H9 (cell line): Measurements from ENCODE around the gene LRRC23. TPM values are rescaled to one million over a fixed set of nuclear protein-coding genes. Genes with fewer than 3 reads are reported as not detected.

Experiments
- DNase-seq: peaks from one replicate; pipeline ENCODE4 v3.0.0-alpha.2; 2017
- H2AFZ ChIP-seq: one replicate; pipeline ENCODE4 v1.6.1; 2013; ENCODE audit warnings: mild to moderate bottlenecking, low read length, control low read depth, moderate library complexity
- H2AK5ac ChIP-seq: 2 replicates; pipeline ENCODE4 v1.6.1; 2013; ENCODE audit warnings: low read length, control low read depth, mixed read lengths; ENCODE audit not compliant: insufficient read length
- H2BK120ac ChIP-seq: one replicate; pipeline ENCODE4 v1.6.1; 2013; ENCODE audit warnings: low read depth, mild to moderate bottlenecking, low read length, control low read depth, inconsistent platforms; ENCODE audit not compliant: poor library complexity, severe bottlenecking
- H2BK12ac ChIP-seq: 2 replicates; pipeline ENCODE4 v1.6.1; 2013; ENCODE audit warnings: low read length, control low read depth, mixed read lengths, low read depth; ENCODE audit not compliant: insufficient read length
- H2BK15ac ChIP-seq: 2 replicates; pipeline ENCODE4 v1.6.1; 2013; ENCODE audit warnings: low read depth, low read length, control low read depth
- H2BK20ac ChIP-seq: one replicate; pipeline ENCODE4 v1.6.1; 2013; ENCODE audit warnings: low read depth, mild to moderate bottlenecking, low read length, control low read depth, inconsistent platforms; ENCODE audit not compliant: poor library complexity, severe bottlenecking
- H2BK5ac ChIP-seq: 2 replicates; pipeline ENCODE4 v1.6.1; 2013; ENCODE audit warnings: low read length, control low read depth, mixed read lengths; ENCODE audit not compliant: insufficient read length
- H3K14ac ChIP-seq: 2 replicates; pipeline ENCODE4 v1.6.1; 2013; ENCODE audit warnings: low read length, control low read depth; ENCODE audit not compliant: insufficient read depth
- H3K18ac ChIP-seq: 2 replicates; pipeline ENCODE4 v1.6.1; 2013; ENCODE audit warnings: low read depth, mild to moderate bottlenecking, mixed read lengths, low read length, control low read depth; ENCODE audit not compliant: insufficient read length
- H3K23ac ChIP-seq: 2 replicates; pipeline ENCODE4 v1.6.1; 2013; ENCODE audit warnings: low read length, control low read depth, mixed read lengths, low read depth; ENCODE audit not compliant: insufficient read length
- H3K23me2 ChIP-seq: 2 replicates; pipeline ENCODE4 v1.6.1; 2013; ENCODE audit warnings: low read depth, mild to moderate bottlenecking, mixed read lengths, low read length, control low read depth; ENCODE audit not compliant: insufficient read length, poor library complexity, severe bottlenecking
- H3K27ac ChIP-seq: 2 replicates; pipeline ENCODE4 v1.5.1; 2013; ENCODE audit warnings: low read length, control low read depth, mixed read lengths, low read depth; ENCODE audit not compliant: insufficient read length
- H3K27me3 ChIP-seq: 2 replicates; pipeline ENCODE4 v1.6.1; 2013; ENCODE audit warnings: low read length, control low read depth, inconsistent platforms; ENCODE audit not compliant: insufficient read depth
- H3K4ac ChIP-seq: 2 replicates; pipeline ENCODE4 v1.6.1; 2013; ENCODE audit warnings: low read depth, mild to moderate bottlenecking, control low read depth, inconsistent platforms, low read length, moderate library complexity
- H3K4me1 ChIP-seq: 2 replicates; pipeline ENCODE4 v1.6.1; 2013; ENCODE audit warnings: low read length, control low read depth, inconsistent platforms; ENCODE audit not compliant: insufficient read depth
- H3K4me2 ChIP-seq: 2 replicates; pipeline ENCODE4 v1.6.1; 2013; ENCODE audit warnings: low read length, control low read depth, mixed read lengths; ENCODE audit not compliant: insufficient read length, insufficient read depth
- H3K56ac ChIP-seq: 2 replicates; pipeline ENCODE4 v1.6.1; 2013; ENCODE audit warnings: low read depth, mild to moderate bottlenecking, mixed read lengths, low read length, control low read depth; ENCODE audit not compliant: insufficient read length
- H3K79me1 ChIP-seq: 2 replicates; pipeline ENCODE4 v1.6.1; 2013; ENCODE audit warnings: low read depth, mild to moderate bottlenecking, moderate library complexity, low read length, control low read depth, inconsistent platforms; ENCODE audit not compliant: insufficient read depth, poor library complexity, severe bottlenecking
- H3K79me2 ChIP-seq: 2 replicates; pipeline ENCODE4 v1.6.1; 2013; ENCODE audit warnings: low read length, control low read depth, inconsistent platforms; ENCODE audit not compliant: insufficient read depth
- H3K9ac ChIP-seq: 2 replicates; pipeline ENCODE4 v1.6.1; 2013; ENCODE audit warnings: low read length, control low read depth, mixed read lengths; ENCODE audit not compliant: insufficient read length; ENCODE audit errors: extremely low read depth
- H3K9me3 ChIP-seq: one replicate; pipeline ENCODE4 v1.6.1; 2013; ENCODE audit warnings: low read depth, low read length, inconsistent platforms; ENCODE audit not compliant: control insufficient read depth
- H3T11ph ChIP-seq: one replicate; pipeline ENCODE4 v1.6.1; 2013; ENCODE audit warnings: mild to moderate bottlenecking, low read length, control low read depth, inconsistent platforms
- H4K20me1 ChIP-seq: one replicate; pipeline ENCODE4 v1.6.1; 2013; ENCODE audit not compliant: control insufficient read depth, insufficient read length, insufficient read depth
- H4K5ac ChIP-seq: 2 replicates; pipeline ENCODE4 v1.6.1; 2013; ENCODE audit warnings: low read depth, mild to moderate bottlenecking, mixed read lengths, low read length, control low read depth; ENCODE audit not compliant: insufficient read length
- H4K8ac ChIP-seq: replicated peaks from 2 replicates; pipeline ENCODE4 v1.6.1; 2013; ENCODE audit warnings: low read length, control low read depth, mixed read lengths, low read depth; ENCODE audit not compliant: insufficient read length
- H4K91ac ChIP-seq: 2 replicates; pipeline ENCODE4 v1.6.1; 2013; ENCODE audit warnings: low read depth, mild to moderate bottlenecking, moderate library complexity, mixed read lengths, low read length, control low read depth; ENCODE audit not compliant: insufficient read length
- H3K27ac Mint-ChIP-seq, 3 experiments: 2 replicates in 2 of 3; 3 replicates in 1 of 3; pipeline ENCODE4 v1.8.0; 2020 to 2021; ENCODE audit warnings: mixed read lengths in 3 of 3, mild to moderate bottlenecking in 1 of 3, moderate library complexity in 1 of 3
- H3K27me3 Mint-ChIP-seq: 2 replicates; pipeline ENCODE4 v1.8.0; 2021; ENCODE audit warnings: low read depth, mild to moderate bottlenecking, moderate library complexity, mixed read lengths
- H3K36me3 Mint-ChIP-seq, 3 experiments: 2 replicates in 2 of 3; 3 replicates in 1 of 3; pipeline ENCODE4 v1.8.0; 2020 to 2021; ENCODE audit warnings: low read depth in 3 of 3, mixed read lengths in 3 of 3; ENCODE audit not compliant: insufficient read depth in 1 of 3
- H3K4me1 Mint-ChIP-seq, 2 experiments: 2 replicates each; pipeline ENCODE4 v1.8.0; 2020; ENCODE audit warnings: mixed read lengths in 2 of 2
- H3K4me3 Mint-ChIP-seq, 2 experiments: 2 replicates in 1 of 2; 3 replicates in 1 of 2; pipeline ENCODE4 v1.8.0; 2020 to 2021; ENCODE audit warnings: mild to moderate bottlenecking in 2 of 2, mixed read lengths in 2 of 2, moderate library complexity in 1 of 2
- H3K9me3 Mint-ChIP-seq, 2 experiments: 2 replicates in 1 of 2; 3 replicates in 1 of 2; pipeline ENCODE4 v1.8.0; 2020; ENCODE audit warnings: mild to moderate bottlenecking in 2 of 2, mixed read lengths in 2 of 2, moderate library complexity in 1 of 2
- WGBS: extraction: QIAGEN DNeasy Blood & Tissue Kit; methylation state at CpG from one replicate; pipeline ENCODE4 v1.1.7; 2013; ENCODE audit warnings: missing lambda C conversion rate, low lambda C conversion rate, mixed read lengths; ENCODE audit not compliant: insufficient read length; ENCODE audit errors: extremely low coverage; 5-methylcytosine and 5-hydroxymethylcytosine counted together
- total RNA-seq: library from RNA; stranded (reverse); gene quantifications from 2 replicates; pipeline ENCODE4 v1.2.1, GENCODE V29; 2021
- TF ChIP-seq, protein P1 (sequence below): fragments of 200-600 bp; sonication (generic); conservative IDR thresholded peaks from 3 replicates; pipeline ENCODE4 v1.8.0; 2021; ENCODE audit warnings: antibody characterized with exemption, mild to moderate bottlenecking

Gene LRRC23
- total RNA-seq, 1 experiment from 2014 or later = 2.1 TPM

DNA sequence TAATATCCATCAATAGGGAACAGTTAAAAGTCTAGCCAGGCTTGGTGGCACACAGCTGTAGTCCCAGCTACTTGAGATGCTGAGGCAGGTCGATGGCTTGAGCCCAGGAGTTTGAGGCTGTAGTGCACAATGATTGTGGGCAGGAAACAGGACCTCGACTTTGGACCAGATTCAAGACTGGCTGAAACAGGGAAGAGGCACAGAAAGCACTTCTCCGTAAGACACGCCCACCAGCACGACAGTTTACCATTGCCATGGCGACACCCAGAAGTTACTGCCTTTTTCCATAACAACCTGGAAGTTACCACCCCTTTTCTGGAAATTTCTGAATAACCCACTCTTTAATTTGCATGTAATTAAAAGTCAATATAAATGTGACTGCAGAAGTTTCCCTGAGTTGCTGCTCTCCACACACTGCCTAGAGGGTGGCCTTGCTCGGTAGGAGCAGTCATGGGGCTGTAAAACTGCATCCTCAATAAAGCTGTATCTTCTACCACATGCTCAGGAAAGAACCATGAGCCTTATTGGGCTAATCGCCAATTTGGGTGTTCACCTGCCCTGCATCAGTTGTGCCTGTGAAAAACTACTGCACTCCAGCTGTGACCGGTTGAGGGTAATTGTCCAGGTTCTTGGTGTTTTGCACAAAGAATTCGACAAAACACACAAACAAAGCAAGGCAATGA, 4.6 kb upstream of the LRRC23 start:
- no peaks in the 10 kb centered on the region for H3K9me3 Mint-ChIP-seq
- H2BK15ac ChIP-seq = no peak overlapping the region
- no peak overlapping the region for H3K27ac Mint-ChIP-seq
- H3K9me3 ChIP-seq = no peaks in the 10 kb centered on the region
- H3K27ac ChIP-seq = no peak overlapping the region
- H3K56ac ChIP-seq = no peak overlapping the region
- no peak overlapping the region for H4K5ac ChIP-seq
- H3K4me3 Mint-ChIP-seq = no peak overlapping the region
- H3K23me2 ChIP-seq = peaks cover 2% of the 10 kb centered on the region
- no peak overlapping the region for H2AFZ ChIP-seq
- H3K4me1 ChIP-seq = peaks cover 2% of the 10 kb centered on the region; the same call in 1 of the 2 replicates
- no peaks in the 10 kb centered on the region for H3K79me1 ChIP-seq
- H3K36me3 Mint-ChIP-seq = no peaks in the 10 kb centered on the region
- peaks cover 2% of the 10 kb centered on the region for H4K20me1 ChIP-seq
- no peaks in the 10 kb centered on the region; the same call in 1 of the 2 replicates for H3K27me3 Mint-ChIP-seq
- H2BK20ac ChIP-seq = peak overlapping the region; percentile 93
- TF ChIP-seq, protein P1, sequence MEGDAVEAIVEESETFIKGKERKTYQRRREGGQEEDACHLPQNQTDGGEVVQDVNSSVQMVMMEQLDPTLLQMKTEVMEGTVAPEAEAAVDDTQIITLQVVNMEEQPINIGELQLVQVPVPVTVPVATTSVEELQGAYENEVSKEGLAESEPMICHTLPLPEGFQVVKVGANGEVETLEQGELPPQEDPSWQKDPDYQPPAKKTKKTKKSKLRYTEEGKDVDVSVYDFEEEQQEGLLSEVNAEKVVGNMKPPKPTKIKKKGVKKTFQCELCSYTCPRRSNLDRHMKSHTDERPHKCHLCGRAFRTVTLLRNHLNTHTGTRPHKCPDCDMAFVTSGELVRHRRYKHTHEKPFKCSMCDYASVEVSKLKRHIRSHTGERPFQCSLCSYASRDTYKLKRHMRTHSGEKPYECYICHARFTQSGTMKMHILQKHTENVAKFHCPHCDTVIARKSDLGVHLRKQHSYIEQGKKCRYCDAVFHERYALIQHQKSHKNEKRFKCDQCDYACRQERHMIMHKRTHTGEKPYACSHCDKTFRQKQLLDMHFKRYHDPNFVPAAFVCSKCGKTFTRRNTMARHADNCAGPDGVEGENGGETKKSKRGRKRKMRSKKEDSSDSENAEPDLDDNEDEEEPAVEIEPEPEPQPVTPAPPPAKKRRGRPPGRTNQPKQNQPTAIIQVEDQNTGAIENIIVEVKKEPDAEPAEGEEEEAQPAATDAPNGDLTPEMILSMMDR = no peak
- H3K23ac ChIP-seq = no peak overlapping the region
- H3K4ac ChIP-seq = no peak overlapping the region; the same call in 1 of the 2 replicates
- peak overlapping the region; percentile 77; the same call in 1 of the 2 replicates for H3K14ac ChIP-seq
- H4K8ac ChIP-seq = no peak overlapping the region
- peak overlapping the region; percentile 47 for H3T11ph ChIP-seq
- no peak overlapping the region for H2BK5ac ChIP-seq
- peak overlapping the region; percentile 14 for H2BK120ac ChIP-seq
- H3K79me2 ChIP-seq = no peaks in the 10 kb centered on the region
- peak overlapping the region; percentile 28 for H2BK12ac ChIP-seq
- H3K4me2 ChIP-seq = no peak overlapping the region
- H3K27me3 ChIP-seq = no peaks in the 10 kb centered on the region
- peak; percentile 63 for DNase-seq
- peaks cover 4 to 14% of the 10 kb centered on the region in 2 experiments for H3K4me1 Mint-ChIP-seq
- H3K18ac ChIP-seq = peak overlapping the region; percentile 45
- WGBS = no CpG with 5 or more reads among the region's 10 CpGs
- no peak overlapping the region for H2AK5ac ChIP-seq
- H3K9ac ChIP-seq = no peak overlapping the region
- no peak overlapping the region for H4K91ac ChIP-seq
